GM12878 (cell line): ENCODE measurements around the gene RNASEH2A. TPM values are rescaled to one million over a fixed set of nuclear protein-coding genes. Genes with fewer than 3 reads are reported as not detected.

Experiments used
- BCL11A ChIP-seq: IDR thresholded peaks from 2 replicates; pipeline ENCODE4 v1.6.1; 2011; ENCODE audit warnings: low read depth, low read length
- BMI1 ChIP-seq: fragments of 450-650 bp; IDR thresholded peaks from 2 replicates; pipeline ENCODE4 v1.6.1; 2016; ENCODE audit warnings: mild to moderate bottlenecking, moderate library complexity, borderline replicate concordance
- DPF2 ChIP-seq: fragments of 450-650 bp; IDR thresholded peaks from 2 replicates; pipeline ENCODE4 v1.6.1; 2017; ENCODE audit warnings: mild to moderate bottlenecking
- E2F8 ChIP-seq: fragments of 450-650 bp; IDR thresholded peaks from 2 replicates; pipeline ENCODE4 v1.6.1; 2018; ENCODE audit warnings: mild to moderate bottlenecking, low read depth, moderate library complexity; ENCODE audit not compliant: partially characterized antibody
- MEF2B ChIP-seq: fragments of 450-650 bp; IDR thresholded peaks from 2 replicates; pipeline ENCODE4 v1.6.1; 2018; ENCODE audit warnings: mild to moderate bottlenecking, moderate library complexity; ENCODE audit not compliant: partially characterized antibody, poor library complexity, severe bottlenecking
- MTA2 ChIP-seq: fragments of 450-650 bp; IDR thresholded peaks from 2 replicates; pipeline ENCODE4 v1.6.1; 2016; ENCODE audit warnings: low read depth, mild to moderate bottlenecking, moderate library complexity
- NR2F1 ChIP-seq: fragments of 450-650 bp; conservative IDR thresholded peaks from 2 replicates; pipeline ENCODE4 v1.6.1; 2017; ENCODE audit warnings: mild to moderate bottlenecking
- PAX5 ChIP-seq: IDR thresholded peaks from 2 replicates; pipeline ENCODE4 v1.6.1; 2011; ENCODE audit warnings: low read depth, low read length, borderline replicate concordance
- RAD21 ChIP-seq: IDR thresholded peaks from 2 replicates; pipeline ENCODE4 v1.6.1; 2011; ENCODE audit warnings: mild to moderate bottlenecking, low read depth, low read length, moderate library complexity; ENCODE audit not compliant: insufficient read depth
- RELB ChIP-seq: fragments of 450-650 bp; IDR thresholded peaks from 2 replicates; pipeline ENCODE4 v1.6.1; 2017; ENCODE audit warnings: low read depth, mild to moderate bottlenecking, moderate library complexity
- SREBF1 ChIP-seq: IDR thresholded peaks from 2 replicates; pipeline ENCODE4 v1.6.1; 2012; ENCODE audit warnings: mild to moderate bottlenecking, low read length
- USF1 ChIP-seq: IDR thresholded peaks from 2 replicates; pipeline ENCODE4 v1.6.1; 2011; ENCODE audit warnings: borderline replicate concordance, low read depth, mild to moderate bottlenecking, moderate library complexity, mixed read lengths, low read length; ENCODE audit not compliant: insufficient read depth; ENCODE audit errors: extremely low read length
- ZNF592 ChIP-seq: fragments of 450-650 bp; IDR thresholded peaks from 2 replicates; pipeline ENCODE4 v1.6.1; 2017; ENCODE audit warnings: mild to moderate bottlenecking, moderate library complexity
- polyA plus RNA-seq, 11 experiments: library from polyadenylated mRNA; depleted of rRNA in 4 of 11; unstranded in 6 of 11; stranded (reverse) in 5 of 11; fragments of >200 nt; fragmentation: Nextera tagmentation in 4 of 11; fragmentation: Illumina TruSeq in 1 of 11; extraction: Ambion mirVana in 4 of 11; extraction: Trizol in 1 of 11; gene quantifications; 1 replicate in 1 of 11; 2 replicates in 10 of 11; pipeline versions ENCODE4 v1.2.1 to v1.2.3, GENCODE V29; 2011 to 2016; ENCODE audit warnings: inconsistent platforms in 2 of 11, missing spikeins in 2 of 11, low read depth in 1 of 11
- total RNA-seq, 4 experiments: library from RNA; depleted of rRNA in 3 of 4; stranded (reverse); fragments of >200 nt in 3 of 4; fragmentation: Illumina TruSeq in 1 of 4; extraction: Trizol in 1 of 4; gene quantifications; 2 replicates each; pipeline versions ENCODE4 v1.2.1 to v1.2.3, GENCODE V29; 2013 to 2021

The RNASEH2A gene
- total and polyA plus RNA-seq, 10 of the 15 experiments (the other 5 are each of a cell fraction or from before 2014, with no cell fraction given): 17.4 to 103 (median 40.4) TPM

GRCh38 chr19:12792051-12792852, 14.1 kb upstream of the RNASEH2A start (continued):
- TF ChIP-seq BCL11A (no peak), RAD21 (no peak), MTA2 (no peak), NR2F1 (peak; percentile 96), BMI1 (no peak), RELB (no peak), E2F8 (no peak), PAX5 (peak; percentile 39; the same call in 1 of the 2 replicates), USF1 (peak; percentile 71), SREBF1 (no peak), DPF2 (0 out of 2 replicates have a peak, but pooled peaks have one; percentile 69), ZNF592 (no peak), MEF2B (no peak)
- TF ChIP-seq, all 136 proteins: peak for 36
